ENCODE results near the gene POU2AF1.

The POU2AF1 gene

GRCh38 chr11:111312076-111312475 is 67.0 kb downstream of the POU2AF1 start:
- H3K36me3 ChIP-seq (ENCODE audit: control insufficient read depth, insufficient read depth, low read length), result no peaks in the 10 kb centered on the region
- TF ChIP-seq, protein P1, sequence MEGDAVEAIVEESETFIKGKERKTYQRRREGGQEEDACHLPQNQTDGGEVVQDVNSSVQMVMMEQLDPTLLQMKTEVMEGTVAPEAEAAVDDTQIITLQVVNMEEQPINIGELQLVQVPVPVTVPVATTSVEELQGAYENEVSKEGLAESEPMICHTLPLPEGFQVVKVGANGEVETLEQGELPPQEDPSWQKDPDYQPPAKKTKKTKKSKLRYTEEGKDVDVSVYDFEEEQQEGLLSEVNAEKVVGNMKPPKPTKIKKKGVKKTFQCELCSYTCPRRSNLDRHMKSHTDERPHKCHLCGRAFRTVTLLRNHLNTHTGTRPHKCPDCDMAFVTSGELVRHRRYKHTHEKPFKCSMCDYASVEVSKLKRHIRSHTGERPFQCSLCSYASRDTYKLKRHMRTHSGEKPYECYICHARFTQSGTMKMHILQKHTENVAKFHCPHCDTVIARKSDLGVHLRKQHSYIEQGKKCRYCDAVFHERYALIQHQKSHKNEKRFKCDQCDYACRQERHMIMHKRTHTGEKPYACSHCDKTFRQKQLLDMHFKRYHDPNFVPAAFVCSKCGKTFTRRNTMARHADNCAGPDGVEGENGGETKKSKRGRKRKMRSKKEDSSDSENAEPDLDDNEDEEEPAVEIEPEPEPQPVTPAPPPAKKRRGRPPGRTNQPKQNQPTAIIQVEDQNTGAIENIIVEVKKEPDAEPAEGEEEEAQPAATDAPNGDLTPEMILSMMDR (IDR thresholded peaks at IDR 0.05), result no peak
- no peaks in the 10 kb centered on the region for H3K27me3 ChIP-seq (ENCODE audit: control insufficient read depth, insufficient read depth, low read length)
- H3K79me2 ChIP-seq, result no peaks in the 10 kb centered on the region
- no peak overlapping the region for H3K4me3 ChIP-seq (ENCODE audit: low read depth, low read length)
- H3K9me3 ChIP-seq (ENCODE audit: control insufficient read depth, low read length), result no peaks in the 10 kb centered on the region
- no peak overlapping the region for H3K9ac ChIP-seq
- no peak overlapping the region for H3K4me2 ChIP-seq (ENCODE audit: low read length)
- no peak overlapping the region for H2AFZ ChIP-seq
- no peaks in the 10 kb centered on the region for H3K4me1 ChIP-seq
- no peak overlapping the region for H3K27ac ChIP-seq

DNA sequence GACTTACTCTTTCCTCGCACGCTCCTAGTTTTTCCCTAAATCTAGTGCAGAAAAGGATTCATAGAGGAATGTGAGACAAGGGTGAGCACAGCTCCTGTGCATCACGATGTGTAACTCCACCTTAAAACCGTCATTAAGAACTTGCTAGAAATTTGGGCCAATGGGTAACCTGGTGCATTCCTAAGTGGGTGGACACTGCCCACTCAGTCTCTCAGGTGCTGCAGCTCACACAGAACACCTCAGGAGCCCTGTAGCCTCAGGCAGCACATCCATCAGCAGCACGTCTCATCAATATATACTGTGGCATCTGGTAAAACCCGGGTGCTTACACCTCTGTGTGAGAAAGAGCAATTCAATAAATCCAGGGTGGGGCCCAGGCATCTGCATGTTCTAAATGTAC is 68.4 kb downstream of the POU2AF1 start:
- H3K4me3 ChIP-seq (ENCODE audit: low read depth, low read length), result no peak overlapping the region
- H3K79me2 ChIP-seq, result no peaks in the 10 kb centered on the region
- no peaks in the 10 kb centered on the region for H3K9me3 ChIP-seq (ENCODE audit: control insufficient read depth, low read length)
- H3K36me3 ChIP-seq (ENCODE audit: control insufficient read depth, insufficient read depth, low read length), result no peaks in the 10 kb centered on the region
- H3K4me1 ChIP-seq, result peaks cover 2% of the 10 kb centered on the region
- H3K9ac ChIP-seq, result no peak overlapping the region
- no peak overlapping the region for H3K4me2 ChIP-seq (ENCODE audit: low read length)
- TF ChIP-seq, protein P1 (IDR thresholded peaks at IDR 0.05), result no peak
- no peaks in the 10 kb centered on the region for H3K27me3 ChIP-seq (ENCODE audit: control insufficient read depth, insufficient read depth, low read length)
- no peak overlapping the region for H3K27ac ChIP-seq
- H2AFZ ChIP-seq, result no peak overlapping the region

DNA sequence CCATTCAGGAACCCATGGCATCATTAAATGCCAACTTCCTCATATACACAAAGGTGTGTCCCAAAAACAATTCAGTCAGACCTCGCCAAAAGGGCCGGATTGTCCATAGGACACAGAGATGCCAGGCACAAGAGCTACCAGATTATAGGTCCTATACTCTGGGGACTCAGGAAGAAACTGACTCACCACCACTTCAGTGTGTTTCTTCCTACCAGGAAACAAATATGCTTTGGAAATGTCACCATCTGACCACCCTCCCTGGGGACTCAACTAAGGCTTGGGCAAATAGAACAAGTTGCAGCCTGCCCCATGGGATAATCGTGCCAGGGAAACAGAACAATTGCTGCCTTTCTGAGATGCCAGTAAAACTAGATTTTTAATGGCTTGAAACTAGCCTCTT is 69.0 kb downstream of the POU2AF1 start:
- Histone ChIP-seq H2AFZ (no peak overlapping the region), H3K9me3 (ENCODE audit: control insufficient read depth, low read length) (no peaks in the 10 kb centered on the region), H3K4me2 (ENCODE audit: low read length) (no peak overlapping the region), H3K27ac (no peak overlapping the region), H3K4me3 (ENCODE audit: low read depth, low read length) (no peak overlapping the region), H3K79me2 (no peaks in the 10 kb centered on the region), H3K36me3 (ENCODE audit: control insufficient read depth, insufficient read depth, low read length) (no peaks in the 10 kb centered on the region), H3K27me3 (ENCODE audit: control insufficient read depth, insufficient read depth, low read length) (no peaks in the 10 kb centered on the region), H3K9ac (no peak overlapping the region), H3K4me1 (peaks cover 3% of the 10 kb centered on the region)
- TF ChIP-seq, protein P1 (IDR thresholded peaks at IDR 0.05), result no peak

GRCh38 chr11:111309215-111309915 is 69.7 kb downstream of the POU2AF1 start:
- H3K4me1 ChIP-seq, result peaks cover 3% of the 10 kb centered on the region
- TF ChIP-seq, protein P1 (IDR thresholded peaks at IDR 0.05), result no peak
- no peak overlapping the region for H3K4me2 ChIP-seq (ENCODE audit: low read length)
- H3K9me3 ChIP-seq (ENCODE audit: control insufficient read depth, low read length), result no peaks in the 10 kb centered on the region
- H3K27me3 ChIP-seq (ENCODE audit: control insufficient read depth, insufficient read depth, low read length), result no peaks in the 10 kb centered on the region
- H3K9ac ChIP-seq, result no peak overlapping the region
- no peaks in the 10 kb centered on the region for H3K79me2 ChIP-seq
- H3K4me3 ChIP-seq (ENCODE audit: low read depth, low read length), result no peak overlapping the region
- no peaks in the 10 kb centered on the region for H3K36me3 ChIP-seq (ENCODE audit: control insufficient read depth, insufficient read depth, low read length)
- no peak overlapping the region for H2AFZ ChIP-seq
- no peak overlapping the region for H3K27ac ChIP-seq

GRCh38 chr11:111308140-111308539 is 70.9 kb downstream of the POU2AF1 start:
- Histone ChIP-seq H3K36me3 (ENCODE audit: control insufficient read depth, insufficient read depth, low read length) (no peaks in the 10 kb centered on the region), H3K27me3 (ENCODE audit: control insufficient read depth, insufficient read depth, low read length) (no peaks in the 10 kb centered on the region), H2AFZ (no peak overlapping the region), H3K9me3 (ENCODE audit: control insufficient read depth, low read length) (no peaks in the 10 kb centered on the region), H3K4me3 (ENCODE audit: low read depth, low read length) (no peak overlapping the region), H3K9ac (no peak overlapping the region), H3K79me2 (no peaks in the 10 kb centered on the region), H3K4me2 (ENCODE audit: low read length) (no peak overlapping the region), H3K27ac (no peak overlapping the region), H3K4me1 (peaks cover 3% of the 10 kb centered on the region)
- TF ChIP-seq, protein P1 (IDR thresholded peaks at IDR 0.05), result no peak
